Liver (tissue), 9 donors: ENCODE measurements around the gene ATG16L1. TPM values are rescaled to one million over a fixed set of nuclear protein-coding genes. Genes with fewer than 3 reads are reported as not detected.

ENCODE experiments used
- DNase-seq: peaks from one replicate; pipeline ENCODE4 v3.0.0-alpha.2; 2017; ENCODE audit warnings: low spot score
- H3K27ac ChIP-seq, 2 donors: one replicate each; pipeline ENCODE4 v1.7.0; 2013; ENCODE audit warnings: inconsistent platforms in 2 of 2, low read length in 2 of 2, control low read depth in 1 of 2, low read depth in 1 of 2, mild to moderate bottlenecking in 1 of 2
- H3K27me3 ChIP-seq, 4 donors: one replicate each; pipeline versions ENCODE4 v1.6.1 to v1.7.0; 2013; ENCODE audit warnings: low read length in 3 of 4, inconsistent platforms in 1 of 4, mild to moderate bottlenecking in 1 of 4, moderate library complexity in 1 of 4; ENCODE audit not compliant: control insufficient read depth in 4 of 4, insufficient read depth in 4 of 4
- H3K36me3 ChIP-seq, 4 donors: one replicate each; pipeline versions ENCODE4 v1.6.1 to v1.7.0; 2013; ENCODE audit warnings: low read length in 3 of 4, mild to moderate bottlenecking in 3 of 4, low read depth in 1 of 4, moderate library complexity in 1 of 4; ENCODE audit not compliant: control insufficient read depth in 4 of 4, insufficient read depth in 3 of 4
- H3K4me1 ChIP-seq, 4 donors: one replicate each; pipeline versions ENCODE4 v1.6.1 to v1.7.0; 2013; ENCODE audit warnings: low read length in 3 of 4, mild to moderate bottlenecking in 3 of 4, moderate library complexity in 1 of 4; ENCODE audit not compliant: control insufficient read depth in 4 of 4, insufficient read depth in 4 of 4
- H3K4me3 ChIP-seq, 3 donors: one replicate each; pipeline versions ENCODE4 v1.6.1 to v1.7.0; 2013; ENCODE audit warnings: low read length in 3 of 3, control low read depth in 1 of 3, low read depth in 1 of 3, mild to moderate bottlenecking in 1 of 3
- H3K9ac ChIP-seq, 2 donors: one replicate each; pipeline ENCODE4 v1.7.0; 2013; ENCODE audit warnings: low read length in 2 of 2, mild to moderate bottlenecking in 2 of 2, moderate library complexity in 2 of 2, control low read depth in 1 of 2, low read depth in 1 of 2
- H3K9me3 ChIP-seq, 4 donors: one replicate each; pipeline versions ENCODE4 v1.6.1 to v1.7.0; 2013; ENCODE audit warnings: low read length in 3 of 4; ENCODE audit not compliant: control insufficient read depth in 4 of 4
- GABPA ChIP-seq, 2 donors: IDR thresholded peaks in 1 of 2; conservative IDR thresholded peaks in 1 of 2; 2 replicates each; pipeline ENCODE4 v1.6.1; 2016; ENCODE audit warnings: antibody characterized with exemption in 2 of 2, mild to moderate bottlenecking in 1 of 2, moderate library complexity in 1 of 2
- HNF4A ChIP-seq, 2 donors: conservative IDR thresholded peaks; 2 replicates each; pipeline ENCODE4 v1.6.1; 2016; ENCODE audit warnings: antibody characterized with exemption in 2 of 2, mild to moderate bottlenecking in 2 of 2
- HNF4G ChIP-seq: IDR thresholded peaks from 2 replicates; pipeline ENCODE4 v1.6.1; 2016; ENCODE audit warnings: antibody characterized with exemption
- JUND ChIP-seq, 2 donors: IDR thresholded peaks; 2 replicates each; pipeline ENCODE4 v1.6.1; 2016; ENCODE audit warnings: antibody characterized with exemption in 2 of 2
- NR2F2 ChIP-seq: IDR thresholded peaks from 2 replicates; pipeline ENCODE4 v1.6.1; 2016; ENCODE audit warnings: antibody characterized with exemption
- RAD21 ChIP-seq, 2 donors: IDR thresholded peaks; 2 replicates each; pipeline ENCODE4 v1.6.1; 2016; ENCODE audit warnings: antibody characterized with exemption in 2 of 2, mild to moderate bottlenecking in 2 of 2
- REST ChIP-seq: IDR thresholded peaks from 2 replicates; pipeline ENCODE4 v1.6.1; 2016; ENCODE audit warnings: antibody characterized with exemption, mild to moderate bottlenecking
- SP1 ChIP-seq: IDR thresholded peaks from 2 replicates; pipeline ENCODE4 v1.6.1; 2018; ENCODE audit warnings: antibody characterized with exemption, mild to moderate bottlenecking
- TAF1 ChIP-seq: conservative IDR thresholded peaks from 2 replicates; pipeline ENCODE4 v1.6.1; 2016; ENCODE audit warnings: antibody characterized with exemption, mild to moderate bottlenecking
- ZBTB33 ChIP-seq: IDR thresholded peaks from 2 replicates; pipeline ENCODE4 v1.6.1; 2016; ENCODE audit warnings: antibody characterized with exemption
- WGBS: extraction: QIAGEN DNeasy Blood & Tissue Kit; methylation state at CpG from one replicate; pipeline ENCODE4 v1.1.7; 2013; 5-methylcytosine and 5-hydroxymethylcytosine counted together
- polyA plus RNA-seq, 2 donors: library from polyadenylated mRNA; stranded (reverse) in 1 of 2; unstranded in 1 of 2; fragments of 200-250 nt in 1 of 2; fragments of >200 nt in 1 of 2; fragmentation: Nextera tagmentation in 1 of 2; extraction: Ambion mirVana in 1 of 2; gene quantifications; one replicate each; pipeline versions ENCODE4 v1.2.1 to v1.2.3, GENCODE V29; 2013 to 2015
- total RNA-seq, 2 donors: library from RNA; depleted of rRNA; stranded (reverse); fragments of >200 nt; gene quantifications; one replicate each; pipeline ENCODE4 v1.2.3, GENCODE V29; 2014
- donor health status: healthy.
- donor health status: healthy.
- donor health status: healthy.
- donor health status: healthy.
- donor health status: healthy.

The ATG16L1 gene
- total and polyA plus RNA-seq, 4 donors: 6.4 to 22.8 (median 15.7) TPM

- Histone ChIP-seq H3K9me3 (peaks cover 0 to 3% (median 0%) of the 10 kb centered on the region in 4 donors), H3K4me1 (no peaks in the 10 kb centered on the region), H3K9ac (no peak overlapping the region), H3K4me3 (no peak overlapping the region), H3K27me3 (no peaks in the 10 kb centered on the region), H3K27ac (no peak overlapping the region), H3K36me3 (no peaks in the 10 kb centered on the region)
- TF ChIP-seq RAD21 (IDR thresholded peaks at IDR 0.05) (no peak), JUND (IDR thresholded peaks at IDR 0.05) (no peak), TAF1 (no peak), GABPA (IDR thresholded peaks at IDR 0.05 in 1 of 2, conservative IDR thresholded peaks at IDR 0.05 in 1 of 2) (no peak), ZBTB33 (no peak), HNF4G (no peak), SP1 (no peak)
- no peak for DNase-seq
- 63% methylated on average over 2 of the region's 2 CpGs for whole genome bisulfite sequencing
These were observed 10.6 kb upstream of the ATG16L1 start for GRCh38 chr2:233240897-233241296.

GRCh38 chr2:233241803-233242202 lies 9.7 kb upstream of the ATG16L1 start:
- no peak overlapping the region for H3K4me3 ChIP-seq
- no peak overlapping the region for H3K9ac ChIP-seq
- no peak overlapping the region for H3K27ac ChIP-seq
- WGBS: 79% methylated on average over 3 of the region's 3 CpGs
- H3K4me1 ChIP-seq: no peaks in the 10 kb centered on the region
- H3K27me3 ChIP-seq: no peaks in the 10 kb centered on the region
- H3K9me3 ChIP-seq: peaks cover 0 to 3% (median 0%) of the 10 kb centered on the region in 4 donors
- DNase-seq: no peak
- TF ChIP-seq HNF4G (no peak), ZBTB33 (no peak), REST (no peak), SP1 (no peak), JUND (IDR thresholded peaks at IDR 0.05) (no peak), HNF4A (conservative IDR thresholded peaks at IDR 0.05) (no peak), NR2F2 (no peak)
- no peaks in the 10 kb centered on the region for H3K36me3 ChIP-seq
